ENCODE data around the gene OR1J4.
A peak's percentile ranks its signal among the peaks of the same experiment; 100 is the strongest.
"Not testable (repeated sequence)": the region's sequence is repeated elsewhere in the genome, so short reads cannot be mapped to it uniquely, and the experiment has no call there.

Gene OR1J4

DNA sequence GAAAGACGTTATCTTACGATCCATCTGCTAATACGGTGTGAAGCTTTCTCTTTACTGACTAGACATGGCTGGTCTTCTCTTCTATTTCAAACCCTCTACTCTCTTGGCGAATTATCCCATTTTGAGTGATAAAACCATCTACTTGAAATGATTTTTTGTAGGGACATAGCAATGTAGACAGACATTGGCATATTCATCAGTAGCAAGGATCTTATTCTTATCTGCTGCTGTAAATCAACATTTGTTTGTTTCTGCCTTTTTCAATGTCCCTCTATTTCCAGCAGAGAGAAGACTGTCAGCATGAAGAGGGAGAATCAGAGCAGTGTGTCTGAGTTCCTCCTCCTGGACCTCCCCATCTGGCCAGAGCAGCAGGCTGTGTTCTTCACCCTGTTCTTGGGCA is at the start of gene OR1J4:
OR1J4 (plus strand) TSS at position 301 of the 400 bp plus-strand sequence; CDS start at position 301, 0 bp downstream.
- DNase-seq, result no peak

DNA sequence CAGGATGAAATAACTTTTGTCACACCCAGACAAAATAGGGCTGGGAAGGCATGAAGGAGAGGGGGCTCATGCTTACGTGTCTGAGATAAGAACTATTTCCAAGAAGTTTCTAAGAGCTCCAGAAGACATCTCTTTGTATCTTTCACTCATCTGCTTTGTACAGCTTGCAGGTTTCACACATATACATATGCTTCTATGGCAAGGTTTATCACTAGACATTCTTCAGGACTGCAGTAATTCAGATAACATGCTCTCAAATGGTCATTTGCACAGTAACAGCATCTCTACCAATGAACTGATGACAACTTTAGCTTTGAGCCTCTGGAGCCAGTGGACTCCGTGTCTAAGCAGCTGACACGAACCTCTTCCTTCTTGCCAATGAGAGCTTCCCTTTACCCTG is 44.4 kb upstream of the OR1J4 start:
- DNase-seq, result no peak

- DNase-seq, result no peak
Measured at GRCh38 chr9:122475717-122476116, 43.2 kb upstream of the OR1J4 start.

- no peak for DNase-seq
Measured at GRCh38 chr9:122477346-122477745, 41.6 kb upstream of the OR1J4 start.

- DNase-seq, result no peak
Measured at GRCh38 chr9:122477826-122478225, 41.1 kb upstream of the OR1J4 start, which contains the start of gene OR1J1. Gene OR1J1, minus strand, starts transcription at chr9:122477926. Its CDS starts 0 bp downstream, at chr9:122477926.

DNA sequence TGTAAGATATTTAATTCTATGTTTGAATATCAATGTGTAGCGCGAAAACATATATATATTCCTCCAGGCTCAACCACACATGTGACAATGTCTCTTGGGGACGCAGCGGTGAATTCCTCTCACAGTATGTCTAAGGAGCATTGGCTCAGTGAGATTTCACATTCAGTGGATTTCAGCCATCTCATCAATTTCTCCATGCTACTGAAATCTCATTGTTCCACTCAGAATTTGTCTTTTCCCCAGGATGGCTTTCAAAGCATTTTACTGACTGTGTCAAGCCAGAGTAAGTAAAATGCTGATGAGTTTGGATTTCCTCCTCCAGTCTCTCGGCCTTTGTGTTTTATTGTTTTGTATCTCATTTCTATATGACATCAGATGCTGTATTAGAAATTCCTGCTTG is 39.9 kb upstream of the OR1J4 start:
- no peak for DNase-seq

DNA sequence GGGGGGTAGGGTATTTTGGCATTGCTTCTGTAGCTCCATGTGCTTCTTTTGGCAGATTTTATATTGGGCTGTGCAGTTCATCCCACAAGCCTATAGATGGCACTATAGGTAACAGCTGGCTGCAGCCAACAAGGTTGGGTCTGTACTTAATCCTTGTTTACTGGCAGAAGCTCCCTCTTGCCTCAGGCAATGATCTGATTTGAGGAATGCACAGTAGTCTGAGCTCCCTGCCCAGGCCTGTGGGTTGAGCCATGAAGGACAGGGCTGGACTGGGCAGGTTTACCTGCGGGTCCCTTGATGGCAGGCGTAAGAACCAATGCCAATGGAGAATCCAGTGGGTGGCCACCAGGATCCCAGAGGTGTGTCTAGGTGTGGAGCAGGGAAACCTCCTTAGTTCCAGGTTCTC is 20.1 kb upstream of the OR1J4 start:
- peak; percentile 45 for DNase-seq

DNA sequence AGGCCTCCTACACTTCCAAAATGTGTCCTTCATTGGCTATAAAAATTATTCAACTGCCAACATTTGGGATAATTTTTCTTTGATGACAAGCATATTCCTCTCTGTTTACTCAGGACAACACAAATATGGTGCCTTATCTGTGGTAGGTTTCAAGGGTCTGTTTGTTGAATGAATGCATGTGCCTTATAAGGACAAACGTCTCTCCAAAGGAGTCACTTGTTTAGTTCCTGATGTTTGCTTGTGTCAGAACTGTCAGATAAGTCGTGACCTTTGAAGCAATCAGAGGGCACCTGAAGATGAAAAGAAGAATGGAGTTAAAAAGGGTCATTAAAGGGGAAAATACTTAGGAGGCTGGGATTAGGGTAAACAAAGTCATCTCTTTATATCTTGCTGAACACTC is 12.0 kb upstream of the OR1J4 start:
- DNase-seq, result no peak

DNA sequence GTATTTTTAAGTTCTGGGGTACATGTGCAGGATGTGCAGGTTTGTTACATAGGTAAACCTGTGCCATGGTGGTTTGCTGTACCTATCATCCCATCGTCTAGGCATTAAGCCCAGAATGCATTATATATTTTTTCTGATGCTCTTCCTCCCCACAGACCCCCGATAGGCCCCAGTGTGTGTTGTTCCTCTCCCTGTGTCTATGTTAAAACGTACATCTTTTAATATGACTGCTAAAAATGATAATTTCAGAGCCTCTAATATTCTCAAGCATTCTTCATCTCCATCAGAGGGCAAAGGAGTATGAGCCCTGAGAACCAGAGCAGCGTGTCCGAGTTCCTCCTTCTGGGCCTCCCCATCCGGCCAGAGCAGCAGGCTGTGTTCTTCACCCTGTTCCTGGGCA is 8.4 kb upstream of the OR1J4 start, which contains the start of gene OR1J2:
OR1J2 (plus strand) TSS at position 301 of the 400 bp plus-strand sequence; CDS start at position 301, 0 bp downstream.
- DNase-seq, result no peak

DNA sequence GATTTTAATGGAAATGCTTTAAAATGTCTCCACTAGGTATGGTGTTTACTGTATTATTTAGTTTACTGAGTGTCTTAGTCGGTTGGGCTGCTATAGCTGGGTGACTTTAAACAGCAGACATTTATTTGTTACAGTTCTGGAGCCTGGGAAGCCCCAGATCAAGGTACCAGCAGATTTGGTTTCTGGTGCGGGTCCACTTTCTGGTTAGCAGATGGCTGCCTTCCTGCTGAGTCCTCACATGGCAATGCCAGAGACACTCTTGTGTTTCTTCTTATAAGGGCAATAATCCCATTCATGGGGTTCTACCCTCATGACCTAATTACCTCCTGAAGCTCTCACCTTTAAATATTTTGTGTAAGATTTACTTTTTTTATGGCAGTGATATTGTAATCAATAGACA is 715 bp upstream of the OR1J4 start:
- no peak for DNase-seq

- DNase-seq, result no peak
Measured at GRCh38 chr9:122519376-122519775, 435 bp downstream of the OR1J4 start.

- DNase-seq, result no peak
Measured at GRCh38 chr9:122526602-122527001, 7.7 kb downstream of the OR1J4 start.

GRCh38 chr9:122527193-122527592 is 8.3 kb downstream of the OR1J4 start, which contains the start of gene OR1N1:
Gene OR1N1, minus strand, starts transcription at chr9:122527293. Its CDS starts 0 bp downstream, at chr9:122527293.
- DNase-seq, result no peak

DNA sequence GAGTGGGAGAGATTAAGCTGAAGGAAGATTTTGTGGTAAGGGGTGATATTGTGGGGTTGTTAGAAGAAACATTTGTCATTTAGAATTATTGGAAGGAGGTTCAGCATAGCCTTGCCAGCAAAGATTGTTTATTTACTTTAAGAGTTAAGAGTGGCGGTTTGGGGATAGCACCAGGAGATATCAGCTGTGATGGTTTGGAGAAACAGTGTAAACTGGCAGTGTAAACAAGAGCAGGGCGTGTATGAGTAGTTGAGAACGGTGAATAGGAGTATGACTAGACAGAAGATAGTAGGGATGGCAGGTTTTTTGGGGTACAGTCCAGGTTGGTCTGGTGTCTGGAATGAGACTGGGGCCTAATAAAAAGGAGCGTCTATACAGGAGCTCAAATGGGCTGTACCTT is 12.2 kb downstream of the OR1J4 start:
- DNase-seq, result not testable (repeated sequence)

GRCh38 chr9:122536134-122536533 is 17.2 kb downstream of the OR1J4 start:
- DNase-seq, result no peak

DNA sequence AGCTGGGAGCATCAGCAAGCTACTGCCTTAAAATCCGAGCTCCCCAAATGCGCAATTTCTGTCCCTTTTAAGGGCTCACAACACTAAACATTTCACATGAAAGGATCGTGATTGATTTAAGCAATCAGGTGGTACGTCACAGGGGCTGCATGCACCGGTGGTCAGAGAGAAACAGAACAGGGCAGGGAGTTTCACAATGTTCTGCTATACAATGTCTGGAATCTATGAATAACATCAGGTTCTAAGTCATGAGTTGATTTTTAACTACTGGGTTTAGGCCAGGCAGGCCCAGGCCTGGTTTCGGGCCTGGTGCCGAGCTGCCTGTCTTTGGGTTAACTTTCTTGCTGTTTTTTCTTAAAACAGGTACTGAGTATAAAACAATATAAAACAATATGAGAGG is 18.1 kb downstream of the OR1J4 start:
- DNase-seq, result not testable (repeated sequence)

DNA sequence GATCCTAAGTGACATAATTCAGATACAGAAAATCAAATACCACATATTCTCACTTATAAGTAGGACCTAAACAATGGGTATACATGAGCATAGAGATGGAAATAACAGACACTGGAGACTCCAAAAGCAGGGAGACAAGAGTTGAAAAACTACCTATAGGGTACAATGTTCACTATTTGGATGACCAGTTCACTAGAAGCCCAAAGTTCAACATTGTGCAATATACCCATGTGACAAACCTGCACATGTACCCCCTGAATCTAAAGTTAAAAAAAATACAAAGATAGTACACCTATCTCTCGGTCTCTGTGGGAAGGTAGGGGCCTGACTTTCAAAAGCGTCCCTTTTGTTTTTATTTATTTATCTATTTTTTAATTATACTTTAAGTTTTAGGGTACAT is 19.8 kb downstream of the OR1J4 start:
- no peak for DNase-seq

GRCh38 chr9:122546196-122546595 is 27.3 kb downstream of the OR1J4 start:
- no peak for DNase-seq

DNA sequence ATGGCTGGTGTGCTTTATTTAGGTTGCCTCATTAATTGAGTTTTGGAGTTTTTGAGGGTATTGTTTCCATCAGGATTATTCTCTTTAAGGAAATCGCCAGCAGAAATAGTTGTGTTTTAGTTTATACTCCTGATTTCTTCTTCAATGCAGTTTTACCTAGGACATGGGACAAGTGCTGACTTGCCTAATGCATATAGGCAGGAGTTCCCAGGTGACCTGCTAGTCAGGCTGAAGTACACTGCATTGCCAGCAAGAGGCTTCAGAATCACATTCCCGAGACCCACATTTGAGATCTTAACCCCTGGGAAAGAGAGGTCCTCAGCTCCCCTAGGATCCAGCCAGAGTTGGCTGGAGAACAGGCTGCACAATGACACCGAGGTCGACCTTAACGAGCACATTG is 32.4 kb downstream of the OR1J4 start:
- DNase-seq, result no peak

DNA sequence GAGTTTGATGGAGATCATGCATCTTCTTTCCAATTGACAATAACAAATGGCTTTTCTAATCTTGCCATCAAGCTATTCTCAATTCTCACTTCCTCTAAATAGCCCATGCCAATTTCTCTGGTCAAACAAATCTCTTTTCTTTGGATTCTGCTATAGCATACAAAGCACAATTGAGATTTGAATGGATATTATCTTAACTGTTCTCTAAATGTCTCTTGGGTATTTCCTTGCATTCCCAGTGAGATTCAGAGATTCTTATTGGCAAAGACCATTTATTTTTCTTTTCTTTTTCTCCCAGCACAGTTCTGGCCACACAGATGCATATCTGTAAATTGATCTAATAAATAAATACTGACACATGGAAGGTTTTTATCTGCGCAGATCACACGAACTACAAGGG is 33.9 kb downstream of the OR1J4 start, which contains the start of gene OR1N2:
OR1N2 (plus strand) TSS at position 301 of the 400 bp plus-strand sequence. CDS start 100 bp downstream, outside the sequence.
- no peak for DNase-seq

DNA sequence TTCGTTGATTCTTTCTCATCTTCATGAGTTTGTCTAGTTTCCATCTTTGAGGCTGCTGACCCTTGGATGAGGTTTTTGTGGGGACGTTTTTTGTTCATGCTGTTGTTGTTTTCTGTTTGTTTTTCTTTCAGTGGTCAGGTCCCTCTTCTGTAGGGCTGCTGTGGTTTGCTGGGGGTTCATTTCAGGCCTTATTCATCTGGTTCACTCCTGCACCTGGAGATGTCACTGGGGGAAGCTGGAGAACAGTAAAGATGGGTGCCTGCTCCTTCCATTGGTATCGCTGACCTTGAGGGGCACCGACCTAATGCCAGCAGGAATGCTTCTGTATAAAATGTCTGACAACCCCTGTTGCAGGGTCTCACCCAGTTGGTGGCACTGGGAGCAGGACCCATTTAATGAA is 42.5 kb downstream of the OR1J4 start:
- DNase-seq, result no peak

DNA sequence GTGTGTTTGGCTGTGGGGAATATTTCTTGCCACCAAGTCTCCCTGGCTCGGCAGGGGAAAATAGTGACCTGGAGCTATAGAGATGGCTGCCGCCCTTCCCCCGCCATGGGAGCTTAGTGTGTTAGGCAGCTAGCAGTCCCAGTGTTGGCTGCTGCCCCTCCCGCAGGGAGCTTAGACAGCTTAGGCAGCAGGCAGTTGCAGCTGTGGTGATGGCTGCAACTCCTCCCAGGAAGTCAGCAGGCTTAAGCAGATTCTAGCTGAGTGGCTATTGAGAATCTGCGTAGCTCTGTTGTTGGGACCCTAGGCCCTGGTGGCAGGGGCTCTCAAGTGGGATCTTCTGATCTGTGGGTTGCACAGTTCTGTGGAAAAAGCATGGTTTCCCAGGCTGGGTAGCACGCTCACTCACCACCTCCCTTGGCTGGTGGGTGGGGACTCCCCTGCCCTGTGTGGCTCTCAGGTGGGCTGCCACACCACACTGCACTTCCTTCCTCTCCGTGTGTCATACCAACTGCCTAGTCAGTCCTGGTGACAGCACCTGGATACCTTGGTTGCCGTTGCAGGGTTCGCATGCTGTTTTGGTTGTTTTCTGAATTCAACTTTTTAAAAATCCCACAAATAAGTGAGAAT is 43.3 kb downstream of the OR1J4 start:
- no peak for DNase-seq

DNA sequence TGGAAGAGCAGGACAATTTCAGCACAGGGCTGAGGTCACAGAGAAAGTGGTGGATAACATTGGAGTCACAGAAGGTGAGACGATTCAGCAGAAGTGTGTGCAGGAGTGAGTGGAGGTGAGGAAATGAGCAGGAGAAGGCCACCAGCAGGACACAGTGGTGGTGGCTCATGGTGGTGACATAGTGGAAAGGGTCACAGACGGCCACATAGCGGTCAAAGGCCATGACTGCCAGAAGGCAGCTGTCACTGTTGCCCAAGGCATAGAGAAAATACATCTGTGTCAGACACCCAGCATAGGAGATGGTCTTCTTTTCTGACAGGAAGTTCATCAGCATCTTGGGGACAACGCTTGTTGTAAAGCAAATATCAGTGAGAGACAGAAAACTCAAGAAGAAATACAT is 49.0 kb downstream of the OR1J4 start:
- DNase-seq, result no peak
